ENCODE data around the gene ADAM11. TPM values are rescaled to one million over a fixed set of nuclear protein-coding genes. Genes with fewer than 3 reads are reported as not detected.

The ADAM11 gene
- total and polyA plus RNA-seq, 7 experiments from 2014 or later = 0.08 to 1.5 (median 0.63) TPM; not detected in 1

GRCh38 chr17:44826123-44826790 lies 67.5 kb downstream of the ADAM11 start:
- no peak for DNase-seq
- peaks cover 5 to 7% of the 10 kb centered on the region in 2 donors for H3K4me1 ChIP-seq (ENCODE audit: control insufficient read depth in 2 of 2, insufficient read depth in 2 of 2, low read length in 2 of 2)
- no peaks in the 10 kb centered on the region for H3K36me3 ChIP-seq (ENCODE audit: control insufficient read depth in 2 of 3, insufficient read depth in 3 of 3, low read length in 3 of 3)
- H3K27ac ChIP-seq (ENCODE audit: low read depth, low read length) = no peak overlapping the region
- H3K4me3 ChIP-seq (ENCODE audit: low read length) = no peak overlapping the region
- intact Hi-C loops (cut with micrococcal nuclease) = no loop called here
- ATAC-seq = no peak
- Mint-ChIP-seq H3K4me3 (no peak overlapping the region), H3K4me1 (peaks cover 7 to 12% (median 10%) of the 10 kb centered on the region in 7 donors), H3K27ac (no peak overlapping the region), H3K27me3 (peaks cover 37 to 50% (median 45%) of the 10 kb centered on the region in 5 donors), H3K9me3 (no peaks in the 10 kb centered on the region), H3K36me3 (peaks cover 0 to 5% (median 0%) of the 10 kb centered on the region in 5 donors)
- peaks cover 7 to 31% of the 10 kb centered on the region in 2 donors for H3K27me3 ChIP-seq (ENCODE audit: control insufficient read depth in 2 of 2, insufficient read depth in 2 of 2, low read length in 2 of 2)
- ChIA-PET POLR2A (interaction anchor here (0.7 kb wide), 2 partner anchors 226 to 568 kb away, joined by 3 to 4 read pairs; no protein-coding TSS in a partner anchor), CTCF (interaction anchor here (0.6 kb wide), 1 partner anchor 51 kb away, joined by 3 read pairs; no protein-coding TSS in a partner anchor)
- no peaks in the 10 kb centered on the region for H3K9me3 ChIP-seq (ENCODE audit: control insufficient read depth in 2 of 3, low read length in 3 of 3)

DNA sequence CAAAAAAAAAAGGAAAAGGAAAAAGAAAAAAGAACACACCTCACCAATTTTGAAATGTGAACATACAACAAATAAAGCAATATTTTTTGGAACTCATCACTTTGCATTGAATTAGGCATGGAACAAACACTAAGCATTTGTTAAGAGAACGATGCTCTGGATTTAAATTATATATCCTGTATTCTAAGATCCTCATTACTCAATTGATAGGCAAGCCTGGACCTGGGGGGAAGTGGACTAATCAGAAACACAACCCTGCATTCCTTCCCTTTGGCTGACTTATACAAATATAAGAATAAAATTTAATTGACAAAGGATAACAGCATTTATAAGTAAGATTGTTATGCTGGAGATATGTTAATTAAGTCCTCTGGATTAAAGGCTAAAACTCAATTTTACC lies 69.1 kb downstream of the ADAM11 start:
- Histone ChIP-seq H3K9me3 (ENCODE audit: control insufficient read depth in 2 of 3, low read length in 3 of 3) (no peaks in the 10 kb centered on the region), H3K36me3 (ENCODE audit: control insufficient read depth in 2 of 3, insufficient read depth in 3 of 3, low read length in 3 of 3) (no peaks in the 10 kb centered on the region), H3K27me3 (ENCODE audit: control insufficient read depth in 2 of 2, insufficient read depth in 2 of 2, low read length in 2 of 2) (peaks cover 11 to 31% of the 10 kb centered on the region in 2 donors), H3K4me1 (ENCODE audit: control insufficient read depth in 2 of 2, insufficient read depth in 2 of 2, low read length in 2 of 2) (peaks cover 5 to 7% of the 10 kb centered on the region in 2 donors), H3K4me3 (ENCODE audit: low read length) (no peak overlapping the region), H3K27ac (ENCODE audit: low read depth, low read length) (no peak overlapping the region)
- DNase-seq (no peak), ATAC-seq (no peak)
- ChIA-PET CTCF (interaction anchor here (0.6 kb wide), 1 partner anchor 53 kb away, joined by 3 read pairs; no protein-coding TSS in a partner anchor), POLR2A (no interaction called here)
- Mint-ChIP-seq H3K4me3 (no peak overlapping the region), H3K4me1 (peaks cover 7 to 12% (median 10%) of the 10 kb centered on the region in 7 donors), H3K27ac (no peak overlapping the region), H3K36me3 (peaks cover 0 to 5% (median 0%) of the 10 kb centered on the region in 5 donors), H3K27me3 (peaks cover 44 to 63% (median 54%) of the 10 kb centered on the region in 5 donors), H3K9me3 (peaks cover 0 to 1% (median 0%) of the 10 kb centered on the region in 11 donors)
- intact Hi-C loops (cut with micrococcal nuclease) = loop anchor here in 1 of 2 donors (2.0 kb wide), 1 partner anchor 53 kb away; no protein-coding TSS in a partner anchor

GRCh38 chr17:44828919-44829522 lies 70.2 kb downstream of the ADAM11 start:
- H3K27ac ChIP-seq (ENCODE audit: low read depth, low read length) = no peak overlapping the region
- Mint-ChIP-seq H3K27ac (peak overlapping the region in 2 of 9 donors; percentile 52 to 58), H3K27me3 (peaks cover 40 to 67% (median 62%) of the 10 kb centered on the region in 5 donors), H3K9me3 (peaks cover 0 to 3% (median 0%) of the 10 kb centered on the region in 11 donors), H3K4me3 (peak overlapping the region; percentile 77 to 92 (median 82)), H3K36me3 (peaks cover 0 to 5% (median 0%) of the 10 kb centered on the region in 5 donors), H3K4me1 (peaks cover 7 to 12% (median 10%) of the 10 kb centered on the region in 7 donors)
- no peaks in the 10 kb centered on the region for H3K9me3 ChIP-seq (ENCODE audit: control insufficient read depth in 2 of 3, low read length in 3 of 3)
- POLR2A ChIA-PET = no interaction called here
- ATAC-seq (peak; percentile 32), DNase-seq (peak in 7 of 9 donors; percentile 16 to 39 (median 26))
- no peaks in the 10 kb centered on the region for H3K36me3 ChIP-seq (ENCODE audit: control insufficient read depth in 2 of 3, insufficient read depth in 3 of 3, low read length in 3 of 3)
- intact Hi-C loops (cut with micrococcal nuclease) = loop anchor here in 1 of 2 donors (2.0 kb wide), 1 partner anchor 54 kb away; no protein-coding TSS in a partner anchor
- peak overlapping the region; percentile 12 for H3K4me3 ChIP-seq (ENCODE audit: low read length)
- H3K4me1 ChIP-seq (ENCODE audit: control insufficient read depth in 2 of 2, insufficient read depth in 2 of 2, low read length in 2 of 2) = peaks cover 5 to 7% of the 10 kb centered on the region in 2 donors
- peaks cover 11 to 28% of the 10 kb centered on the region in 2 donors for H3K27me3 ChIP-seq (ENCODE audit: control insufficient read depth in 2 of 2, insufficient read depth in 2 of 2, low read length in 2 of 2)
- CTCF ChIA-PET = no interaction called here

DNA sequence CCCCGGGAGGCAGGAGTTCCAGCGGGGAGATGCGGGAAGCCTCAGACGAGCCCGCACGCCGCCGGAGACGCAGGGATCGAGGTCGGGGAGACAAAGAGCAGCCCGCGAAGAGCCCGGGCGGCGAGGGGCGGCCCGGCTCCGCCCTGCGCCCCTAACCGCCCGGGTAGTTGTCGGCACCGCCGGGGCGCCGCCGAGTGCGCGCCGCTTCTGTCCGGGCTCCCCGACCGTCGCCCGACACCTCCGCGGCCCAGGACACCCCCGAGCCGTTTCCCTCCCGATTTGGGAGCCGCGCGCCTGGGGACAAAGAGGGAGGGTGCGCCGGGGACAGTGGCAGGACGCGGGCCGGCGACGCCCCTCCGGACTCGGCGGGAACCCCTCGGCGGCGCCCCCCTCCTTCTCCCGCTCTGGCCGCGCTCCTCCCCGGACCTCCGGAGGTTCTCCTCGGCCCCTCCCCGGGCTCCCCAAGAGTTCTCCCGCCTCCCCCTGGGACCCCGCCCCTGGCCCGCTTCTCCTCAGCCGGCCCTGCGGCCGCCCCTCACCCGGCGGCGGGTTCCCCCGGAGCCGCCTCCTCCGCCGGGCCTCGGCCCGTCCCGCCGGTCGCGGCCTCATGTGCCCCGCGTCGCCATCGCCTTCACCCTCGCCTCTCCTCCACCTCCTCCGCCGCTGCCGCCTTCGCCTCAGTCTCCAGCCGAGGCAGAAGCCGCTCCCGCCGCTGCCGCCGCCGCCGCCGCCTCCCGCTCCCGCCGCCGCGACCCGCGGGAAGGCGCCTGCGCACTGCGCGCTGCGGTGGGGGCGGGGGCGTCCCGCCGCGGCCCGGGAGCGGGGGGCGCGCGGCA lies 71.0 kb downstream of the ADAM11 start, which contains the start of gene GJC1:
Gene GJC1, minus strand, starts transcription at position 765 of the 836 bp plus-strand sequence. CDS start 24,470 bp downstream, outside the sequence.
- Histone ChIP-seq H3K4me1 (ENCODE audit: control insufficient read depth in 2 of 2, insufficient read depth in 2 of 2, low read length in 2 of 2) (peaks cover 5 to 7% of the 10 kb centered on the region in 2 donors), H3K27me3 (ENCODE audit: control insufficient read depth in 2 of 2, insufficient read depth in 2 of 2, low read length in 2 of 2) (peaks cover 11 to 28% of the 10 kb centered on the region in 2 donors), H3K9me3 (ENCODE audit: control insufficient read depth in 2 of 3, low read length in 3 of 3) (no peaks in the 10 kb centered on the region), H3K27ac (ENCODE audit: low read depth, low read length) (no peak within 1 kb of the TSS), H3K36me3 (ENCODE audit: control insufficient read depth in 2 of 3, insufficient read depth in 3 of 3, low read length in 3 of 3) (no peaks in the 10 kb centered on the region), H3K4me3 (ENCODE audit: low read length) (peak within 1 kb of the TSS; percentile 12)
- ChIA-PET CTCF (no interaction called here), POLR2A (no interaction called here)
- H3K27me3 Mint-ChIP-seq = peaks cover 40 to 69% (median 56%) of the 10 kb centered on the region in 5 donors
- H3K4me1 Mint-ChIP-seq = peaks cover 7 to 12% (median 10%) of the 10 kb centered on the region in 7 donors
- intact Hi-C loops (cut with micrococcal nuclease) = loop anchor here (2.0 to 5.0 kb wide), 2 partner anchors 52 to 55 kb away; no protein-coding TSS in a partner anchor
- H3K36me3 Mint-ChIP-seq = peaks cover 0 to 5% (median 0%) of the 10 kb centered on the region in 5 donors
- H3K9me3 Mint-ChIP-seq = peaks cover 0 to 3% (median 0%) of the 10 kb centered on the region in 11 donors
- ATAC-seq (peak; percentile 27), DNase-seq (peak in 4 of 9 donors; percentile 3 to 62 (median 14))
- H3K27ac Mint-ChIP-seq = peak within 1 kb of the TSS in 3 of 9 donors; percentile 33 to 58 (median 52)
- peak within 1 kb of the TSS; percentile 77 to 92 (median 82) for H3K4me3 Mint-ChIP-seq

GRCh38 chr17:44830359-44831288 lies 71.8 kb downstream of the ADAM11 start:
- peaks cover 11 to 28% of the 10 kb centered on the region in 2 donors for H3K27me3 ChIP-seq (ENCODE audit: control insufficient read depth in 2 of 2, insufficient read depth in 2 of 2, low read length in 2 of 2)
- H3K27ac Mint-ChIP-seq = peak overlapping the region in 1 of 9 donors; percentile 33
- intact Hi-C loops (cut with micrococcal nuclease) = loop anchor here in 1 of 2 donors (5.0 kb wide), 1 partner anchor 53 kb away; no protein-coding TSS in a partner anchor
- no peak overlapping the region for H3K4me3 ChIP-seq (ENCODE audit: low read length)
- H3K4me3 Mint-ChIP-seq = peak overlapping the region; percentile 58 to 90 (median 78)
- H3K9me3 ChIP-seq (ENCODE audit: control insufficient read depth in 2 of 3, low read length in 3 of 3) = no peaks in the 10 kb centered on the region
- H3K36me3 Mint-ChIP-seq = peaks cover 0 to 5% (median 0%) of the 10 kb centered on the region in 5 donors
- DNase-seq (peak in 5 of 9 donors; percentile 3 to 16 (median 12)), ATAC-seq (peak; percentile 48)
- POLR2A ChIA-PET = no interaction called here
- H3K4me1 Mint-ChIP-seq = peaks cover 7 to 12% (median 10%) of the 10 kb centered on the region in 7 donors
- CTCF ChIA-PET = no interaction called here
- H3K27ac ChIP-seq (ENCODE audit: low read depth, low read length) = no peak overlapping the region
- H3K27me3 Mint-ChIP-seq = peaks cover 37 to 74% (median 56%) of the 10 kb centered on the region in 5 donors
- peaks cover 5 to 7% of the 10 kb centered on the region in 2 donors for H3K4me1 ChIP-seq (ENCODE audit: control insufficient read depth in 2 of 2, insufficient read depth in 2 of 2, low read length in 2 of 2)
- H3K36me3 ChIP-seq (ENCODE audit: control insufficient read depth in 2 of 3, insufficient read depth in 3 of 3, low read length in 3 of 3) = no peaks in the 10 kb centered on the region
- peaks cover 0 to 3% (median 0%) of the 10 kb centered on the region in 11 donors for H3K9me3 Mint-ChIP-seq

All from naive thymus-derived CD4-positive, alpha-beta T cell (primary cell).